Loucy (cell line): ENCODE results near the gene TUBA1C.

ENCODE experiments used
- CTCF ChIP-seq: fragments of 200-600 bp; sonication (generic); conservative IDR thresholded peaks from 2 replicates; pipeline ENCODE4 v1.5.1; 2014; ENCODE audit warnings: mild to moderate bottlenecking, antibody characterized with exemption, low read length
- EZH2phosphoT487 ChIP-seq: fragments of 200-600 bp; IDR thresholded peaks from 2 replicates; pipeline ENCODE4 v1.6.1; 2018; ENCODE audit warnings: antibody characterized with exemption, mild to moderate bottlenecking, moderate library complexity, borderline replicate concordance

GRCh38 chr12:49305762-49306510 lies 41.1 kb downstream of the TUBA1C start:
- TF ChIP-seq EZH2phosphoT487 = no peak
- no peak for TF ChIP-seq CTCF
